ENCODE measurements around the gene FIGLA.

FIGLA gene

GRCh38 chr2:70776266-70776665 lies 14.2 kb downstream of the FIGLA start:
- DNase-seq (ENCODE audit: low read depth in 1 of 2, low spot score in 1 of 2): no peak
- no peak overlapping the region for H3K27ac ChIP-seq (replicated peaks)

DNA sequence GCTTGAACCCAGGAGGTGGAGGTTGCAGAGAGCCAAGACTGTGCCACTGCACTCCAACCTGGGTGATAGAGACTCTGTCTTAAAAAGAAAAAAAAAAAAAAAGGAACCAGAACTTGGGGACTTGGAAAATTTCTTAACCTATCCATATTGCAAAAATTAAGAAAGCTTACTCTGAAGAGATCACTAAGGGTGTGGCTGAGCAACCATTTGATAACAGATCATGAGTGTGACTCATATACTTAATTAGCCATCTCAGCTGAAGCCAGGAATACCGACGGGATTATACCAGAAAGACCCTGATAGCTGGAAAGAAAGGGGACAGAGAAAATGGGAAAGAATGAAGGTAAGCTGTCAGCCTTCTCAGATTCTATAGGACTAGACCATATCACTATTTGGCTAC lies 15.3 kb downstream of the FIGLA start:
- Histone ChIP-seq H3K27me3 (ENCODE audit: insufficient read depth, poor library complexity, severe bottlenecking) (peaks cover 20% of the 10 kb centered on the region), H3K4me3 (replicated peaks; ENCODE audit: insufficient read depth, low read length) (no peak overlapping the region), H3K27ac (replicated peaks) (no peak overlapping the region)
- DNase-seq (ENCODE audit: low read depth in 1 of 2, low spot score in 1 of 2): peak in 1 of 2 experiments; percentile 54
- TF ChIP-seq POLR2AphosphoS5 (IDR thresholded peaks at IDR 0.05; ENCODE audit: low read depth): no peak
- no peak for TF ChIP-seq SPI1 (IDR thresholded peaks at IDR 0.05; ENCODE audit: borderline replicate concordance, low read depth)
- no peak for TF ChIP-seq CTCF (IDR thresholded peaks at IDR 0.05; ENCODE audit: insufficient read depth, low read length)
- TF ChIP-seq, protein P1, sequence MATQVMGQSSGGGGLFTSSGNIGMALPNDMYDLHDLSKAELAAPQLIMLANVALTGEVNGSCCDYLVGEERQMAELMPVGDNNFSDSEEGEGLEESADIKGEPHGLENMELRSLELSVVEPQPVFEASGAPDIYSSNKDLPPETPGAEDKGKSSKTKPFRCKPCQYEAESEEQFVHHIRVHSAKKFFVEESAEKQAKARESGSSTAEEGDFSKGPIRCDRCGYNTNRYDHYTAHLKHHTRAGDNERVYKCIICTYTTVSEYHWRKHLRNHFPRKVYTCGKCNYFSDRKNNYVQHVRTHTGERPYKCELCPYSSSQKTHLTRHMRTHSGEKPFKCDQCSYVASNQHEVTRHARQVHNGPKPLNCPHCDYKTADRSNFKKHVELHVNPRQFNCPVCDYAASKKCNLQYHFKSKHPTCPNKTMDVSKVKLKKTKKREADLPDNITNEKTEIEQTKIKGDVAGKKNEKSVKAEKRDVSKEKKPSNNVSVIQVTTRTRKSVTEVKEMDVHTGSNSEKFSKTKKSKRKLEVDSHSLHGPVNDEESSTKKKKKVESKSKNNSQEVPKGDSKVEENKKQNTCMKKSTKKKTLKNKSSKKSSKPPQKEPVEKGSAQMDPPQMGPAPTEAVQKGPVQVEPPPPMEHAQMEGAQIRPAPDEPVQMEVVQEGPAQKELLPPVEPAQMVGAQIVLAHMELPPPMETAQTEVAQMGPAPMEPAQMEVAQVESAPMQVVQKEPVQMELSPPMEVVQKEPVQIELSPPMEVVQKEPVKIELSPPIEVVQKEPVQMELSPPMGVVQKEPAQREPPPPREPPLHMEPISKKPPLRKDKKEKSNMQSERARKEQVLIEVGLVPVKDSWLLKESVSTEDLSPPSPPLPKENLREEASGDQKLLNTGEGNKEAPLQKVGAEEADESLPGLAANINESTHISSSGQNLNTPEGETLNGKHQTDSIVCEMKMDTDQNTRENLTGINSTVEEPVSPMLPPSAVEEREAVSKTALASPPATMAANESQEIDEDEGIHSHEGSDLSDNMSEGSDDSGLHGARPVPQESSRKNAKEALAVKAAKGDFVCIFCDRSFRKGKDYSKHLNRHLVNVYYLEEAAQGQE (IDR thresholded peaks at IDR 0.05; ENCODE audit: insufficient replicate concordance, low read depth): no peak
- no peak for TF ChIP-seq GABPA (IDR thresholded peaks at IDR 0.05; ENCODE audit: low read depth)

More at GRCh38 chr2:70776266-70776665, 14.2 kb downstream of the FIGLA start:
- H3K4me3 ChIP-seq (replicated peaks; ENCODE audit: insufficient read depth, low read length): no peak overlapping the region
- TF ChIP-seq SPI1 (IDR thresholded peaks at IDR 0.05; ENCODE audit: borderline replicate concordance, low read depth): no peak
- TF ChIP-seq CTCF (IDR thresholded peaks at IDR 0.05; ENCODE audit: insufficient read depth, low read length): no peak
- no peak for TF ChIP-seq POLR2AphosphoS5 (IDR thresholded peaks at IDR 0.05; ENCODE audit: low read depth)
- TF ChIP-seq GABPA (IDR thresholded peaks at IDR 0.05; ENCODE audit: low read depth): no peak
- TF ChIP-seq, protein P1 (IDR thresholded peaks at IDR 0.05; ENCODE audit: insufficient replicate concordance, low read depth): no peak
- peaks cover 12% of the 10 kb centered on the region for H3K27me3 ChIP-seq (ENCODE audit: insufficient read depth, poor library complexity, severe bottlenecking)

DNA sequence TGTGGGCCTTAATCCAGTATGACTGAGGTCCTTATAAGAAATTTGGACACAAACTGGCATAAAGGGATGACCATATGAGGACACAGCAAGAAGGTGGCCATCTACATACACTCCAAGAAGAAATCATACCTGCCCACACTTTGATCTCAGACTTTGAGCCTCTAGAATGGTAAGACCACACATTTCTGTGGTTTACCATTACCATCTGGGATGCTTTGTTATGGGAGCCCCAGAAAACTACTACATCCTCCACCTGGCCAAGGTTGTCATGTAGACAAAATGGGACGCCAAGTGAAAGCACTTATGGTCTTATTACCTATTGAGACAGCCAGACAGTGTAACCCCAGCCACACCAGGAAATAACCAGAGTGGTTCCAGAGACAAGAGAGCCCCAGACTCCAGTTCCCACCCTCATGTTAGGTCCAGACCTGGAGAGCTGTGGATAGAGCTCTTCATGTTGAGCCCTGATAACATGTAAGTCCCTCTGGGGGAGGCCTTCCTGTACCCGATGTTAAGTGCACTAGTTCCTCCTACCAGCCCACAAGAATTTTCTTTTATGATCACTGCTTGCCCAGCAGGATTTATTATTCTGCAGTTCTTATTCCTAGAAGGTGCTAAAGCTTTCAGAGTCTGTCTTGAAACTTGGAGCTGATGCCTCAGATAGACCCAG lies 17.8 kb downstream of the FIGLA start:
- H3K27me3 ChIP-seq (ENCODE audit: insufficient read depth, poor library complexity, severe bottlenecking): peaks cover 39% of the 10 kb centered on the region
- no peak overlapping the region for H3K27ac ChIP-seq (replicated peaks)
- no peak overlapping the region for H3K4me3 ChIP-seq (replicated peaks; ENCODE audit: insufficient read depth, low read length)
- no peak for DNase-seq (ENCODE audit: low read depth in 1 of 2, low spot score in 1 of 2)
- TF ChIP-seq GABPA (IDR thresholded peaks at IDR 0.05; ENCODE audit: low read depth) (no peak), POLR2AphosphoS5 (IDR thresholded peaks at IDR 0.05; ENCODE audit: low read depth) (no peak), SPI1 (IDR thresholded peaks at IDR 0.05; ENCODE audit: borderline replicate concordance, low read depth) (no peak), CTCF (IDR thresholded peaks at IDR 0.05; ENCODE audit: insufficient read depth, low read length) (no peak)
- TF ChIP-seq, protein P1 (IDR thresholded peaks at IDR 0.05; ENCODE audit: insufficient replicate concordance, low read depth): no peak

All from HL-60 (cell line).